ENCODE data around the gene DMXL2.

DMXL2 gene

DNA sequence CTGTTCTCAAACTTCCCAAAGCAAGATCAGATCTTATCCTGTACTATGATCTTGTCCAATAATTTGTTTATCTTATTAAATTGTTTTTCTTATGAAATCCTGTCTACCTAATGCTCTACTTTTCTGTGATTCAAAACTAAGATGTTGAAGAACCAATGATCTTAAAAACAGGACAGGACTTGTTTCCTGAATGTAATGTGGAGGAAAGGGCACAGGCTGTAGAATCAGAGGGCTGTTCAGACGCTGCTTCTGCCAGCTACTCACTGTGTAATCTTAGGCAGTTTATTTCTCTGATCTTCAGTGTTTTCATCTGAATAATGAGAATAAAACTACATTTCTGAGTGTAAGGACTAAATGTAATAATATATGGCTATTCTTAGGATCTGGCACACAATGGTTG is 20.1 kb upstream of the DMXL2 start:
- no peaks in the 10 kb centered on the region for H3K4me1 Mint-ChIP-seq (ENCODE audit: low read depth in 2 of 2)
- no peak overlapping the region for H3K27ac Mint-ChIP-seq
- H3K27me3 Mint-ChIP-seq = peaks cover 0 to 10% of the 10 kb centered on the region in 2 donors
- H3K36me3 Mint-ChIP-seq (ENCODE audit: insufficient read depth) = no peaks in the 10 kb centered on the region
- no peak overlapping the region for H3K4me3 Mint-ChIP-seq
- H3K9me3 Mint-ChIP-seq = no peaks in the 10 kb centered on the region
- ATAC-seq (replicated peaks) (no peak), DNase-seq (no peak)

GRCh38 chr15:51641490-51642130 is 19.0 kb upstream of the DMXL2 start:
- no peaks in the 10 kb centered on the region for H3K9me3 Mint-ChIP-seq
- ATAC-seq (replicated peaks) (no peak), DNase-seq (no peak)
- H3K27ac Mint-ChIP-seq = no peak overlapping the region
- H3K27me3 Mint-ChIP-seq = peaks cover 5 to 13% of the 10 kb centered on the region in 2 donors
- no peaks in the 10 kb centered on the region for H3K36me3 Mint-ChIP-seq (ENCODE audit: insufficient read depth)
- no peak overlapping the region for H3K4me3 Mint-ChIP-seq
- H3K4me1 Mint-ChIP-seq (ENCODE audit: low read depth in 2 of 2) = no peaks in the 10 kb centered on the region

- H3K36me3 Mint-ChIP-seq (ENCODE audit: insufficient read depth) = no peaks in the 10 kb centered on the region
- DNase-seq = no peak
Measured at GRCh38 chr15:51634591-51635198, 12.1 kb upstream of the DMXL2 start.

GRCh38 chr15:51629612-51630011 is 7.0 kb upstream of the DMXL2 start:
- Mint-ChIP-seq H3K9me3 (no peaks in the 10 kb centered on the region), H3K27ac (peak overlapping the region; percentile 22 to 26), H3K27me3 (peaks cover 23 to 40% of the 10 kb centered on the region in 2 donors), H3K36me3 (ENCODE audit: insufficient read depth) (no peaks in the 10 kb centered on the region), H3K4me1 (ENCODE audit: low read depth in 2 of 2) (peaks cover 10 to 13% of the 10 kb centered on the region in 2 donors), H3K4me3 (no peak overlapping the region)
- DNase-seq (no peak), ATAC-seq (replicated peaks) (peak; percentile 62)

More at GRCh38 chr15:51634591-51635198, 12.1 kb upstream of the DMXL2 start:
- Mint-ChIP-seq H3K4me3 (no peak overlapping the region), H3K27ac (no peak overlapping the region), H3K4me1 (ENCODE audit: low read depth in 2 of 2) (peaks cover 5 to 8% of the 10 kb centered on the region in 2 donors), H3K27me3 (peaks cover 25 to 37% of the 10 kb centered on the region in 2 donors), H3K9me3 (no peaks in the 10 kb centered on the region)
- no peak for ATAC-seq (replicated peaks)

GRCh38 chr15:51625236-51625635 is 2.7 kb upstream of the DMXL2 start:
- no peak for ATAC-seq (replicated peaks)
- Mint-ChIP-seq H3K4me3 (no peak overlapping the region), H3K27ac (peak overlapping the region in 1 of 2 donors; percentile 17), H3K4me1 (ENCODE audit: low read depth in 2 of 2) (peaks cover 21% of the 10 kb centered on the region in 2 donors), H3K9me3 (no peaks in the 10 kb centered on the region), H3K36me3 (ENCODE audit: insufficient read depth) (peaks cover 13% of the 10 kb centered on the region), H3K27me3 (peaks cover 20 to 25% of the 10 kb centered on the region in 2 donors)
- DNase-seq = no peak

DNA sequence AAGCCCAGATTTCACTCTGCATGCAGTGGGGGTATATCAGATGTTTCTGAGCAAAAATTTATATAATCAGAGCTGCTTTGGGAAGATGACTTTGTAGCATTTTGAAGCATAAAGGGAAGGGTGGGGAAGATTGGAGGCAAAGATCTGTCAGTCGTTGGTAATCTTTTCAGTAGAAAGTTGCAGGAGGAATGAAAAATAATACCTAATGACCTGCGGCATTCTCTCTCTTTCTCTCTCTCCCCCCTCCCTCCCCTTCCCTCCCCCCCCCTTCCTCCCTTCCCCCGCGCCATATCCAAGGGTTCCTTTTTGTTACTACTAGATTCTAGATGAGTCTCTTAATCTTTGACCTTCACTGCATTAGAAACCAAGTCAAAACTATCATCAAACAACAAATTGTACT is 1.5 kb upstream of the DMXL2 start:
- Mint-ChIP-seq H3K36me3 (ENCODE audit: insufficient read depth) (peaks cover 13% of the 10 kb centered on the region), H3K27ac (no peak overlapping the region), H3K4me3 (peak overlapping the region in 1 of 2 donors; percentile 26), H3K4me1 (ENCODE audit: low read depth in 2 of 2) (peaks cover 11 to 12% of the 10 kb centered on the region in 2 donors), H3K27me3 (peaks cover 20 to 25% of the 10 kb centered on the region in 2 donors), H3K9me3 (no peaks in the 10 kb centered on the region)
- ATAC-seq (replicated peaks) = no peak
- no peak for DNase-seq

DNA sequence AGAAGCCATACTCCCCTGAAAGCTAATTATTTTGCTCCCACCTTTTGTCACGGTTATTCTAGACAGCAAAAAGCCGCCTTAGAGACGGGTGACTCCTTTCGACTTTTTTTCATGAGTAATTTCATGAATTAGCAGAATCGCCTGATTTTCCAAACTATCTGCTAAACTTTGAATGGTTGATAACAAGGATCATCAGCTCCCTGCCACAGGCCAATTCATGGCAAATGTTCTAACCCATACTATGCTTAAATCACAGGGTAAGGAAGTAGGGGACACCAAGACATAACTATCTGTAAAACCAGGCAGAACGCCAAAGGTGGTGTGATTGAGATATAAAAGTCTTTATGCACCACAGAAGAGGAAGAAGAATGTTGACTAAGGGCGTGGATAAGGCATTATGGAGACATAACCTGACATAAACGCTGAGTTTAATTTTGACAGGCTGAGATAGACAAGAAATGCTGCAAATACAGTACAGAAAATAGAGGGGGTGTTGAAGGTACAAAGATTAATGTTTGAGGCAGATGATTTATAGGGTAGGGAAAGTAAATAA is 891 bp upstream of the DMXL2 start:
- no peak for ATAC-seq (replicated peaks)
- peaks cover 19 to 25% of the 10 kb centered on the region in 2 donors for H3K27me3 Mint-ChIP-seq
- H3K9me3 Mint-ChIP-seq = no peaks in the 10 kb centered on the region
- peaks cover 13% of the 10 kb centered on the region for H3K36me3 Mint-ChIP-seq (ENCODE audit: insufficient read depth)
- no peak overlapping the region for H3K27ac Mint-ChIP-seq
- no peak for DNase-seq
- peaks cover 11 to 12% of the 10 kb centered on the region in 2 donors for H3K4me1 Mint-ChIP-seq (ENCODE audit: low read depth in 2 of 2)
- H3K4me3 Mint-ChIP-seq = peak overlapping the region; percentile 87 to 89

GRCh38 chr15:51621936-51622603 is 501 bp downstream of the DMXL2 start:
- Mint-ChIP-seq H3K27me3 (peaks cover 5 to 12% of the 10 kb centered on the region in 2 donors), H3K36me3 (ENCODE audit: insufficient read depth) (peaks cover 13% of the 10 kb centered on the region), H3K9me3 (no peaks in the 10 kb centered on the region), H3K27ac (peak overlapping the region; percentile 74 to 87), H3K4me3 (peak overlapping the region; percentile 87 to 89), H3K4me1 (ENCODE audit: low read depth in 2 of 2) (peaks cover 11 to 12% of the 10 kb centered on the region in 2 donors)
- ATAC-seq (replicated peaks) (peak; percentile 55), DNase-seq (peak; percentile 6 to 11 (median 8))

DNA sequence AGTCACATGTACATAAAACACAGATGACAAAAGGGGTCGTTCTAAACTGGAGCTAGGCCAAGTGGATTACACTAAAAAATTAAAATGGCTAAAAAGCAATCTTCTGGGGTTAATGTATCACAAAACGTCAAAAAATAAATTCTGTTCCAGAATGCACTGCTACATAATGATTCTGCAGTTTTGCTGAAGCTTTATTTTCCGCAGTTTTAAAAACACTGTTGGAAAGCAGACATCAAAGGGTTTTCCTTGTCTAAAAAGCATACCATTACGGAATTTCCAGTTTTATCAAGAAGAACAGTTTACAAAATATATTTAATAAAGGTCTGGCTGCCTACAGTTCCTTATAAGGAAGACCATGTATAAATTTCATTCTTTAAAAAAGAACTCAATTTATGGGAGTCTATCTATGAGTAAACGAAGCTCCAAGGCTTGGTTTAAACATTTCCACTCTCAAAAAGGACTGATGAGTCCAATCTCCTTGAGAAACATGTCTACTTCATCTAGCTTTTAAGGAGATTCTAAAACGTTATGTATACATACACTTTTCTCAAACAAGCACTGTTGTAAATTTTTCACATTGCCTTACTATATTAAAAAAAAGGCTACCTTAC is 1.3 kb downstream of the DMXL2 start:
- no peaks in the 10 kb centered on the region for H3K9me3 Mint-ChIP-seq
- peaks cover 11 to 12% of the 10 kb centered on the region in 2 donors for H3K4me1 Mint-ChIP-seq (ENCODE audit: low read depth in 2 of 2)
- peak overlapping the region; percentile 87 to 89 for H3K4me3 Mint-ChIP-seq
- no peak for ATAC-seq (replicated peaks)
- no peak for DNase-seq
- H3K27me3 Mint-ChIP-seq = peaks cover 0 to 9% of the 10 kb centered on the region in 2 donors
- H3K36me3 Mint-ChIP-seq (ENCODE audit: insufficient read depth) = peaks cover 13% of the 10 kb centered on the region
- no peak overlapping the region for H3K27ac Mint-ChIP-seq

DNA sequence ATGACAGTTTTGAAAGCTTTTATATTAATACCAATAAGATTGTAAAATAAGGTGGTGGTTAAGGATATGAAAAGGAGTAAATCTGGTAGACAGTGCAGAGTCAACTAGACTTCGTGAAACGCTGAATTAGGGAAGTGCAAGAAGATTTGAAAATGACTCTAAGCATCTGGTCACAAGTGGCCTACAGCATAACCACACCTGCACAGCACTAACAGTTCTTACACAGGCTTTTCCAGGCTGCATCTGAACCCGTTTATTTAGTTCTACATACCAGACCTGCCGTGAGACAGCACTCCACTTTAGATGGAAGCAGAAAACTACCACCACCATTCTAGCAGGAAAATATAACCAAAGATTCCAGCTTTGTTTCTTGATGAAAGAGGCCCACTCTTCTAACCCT is 1.9 kb downstream of the DMXL2 start:
- DNase-seq (no peak), ATAC-seq (replicated peaks) (no peak)
- H3K4me1 Mint-ChIP-seq (ENCODE audit: low read depth in 2 of 2) = peaks cover 11 to 12% of the 10 kb centered on the region in 2 donors
- peaks cover 13% of the 10 kb centered on the region for H3K36me3 Mint-ChIP-seq (ENCODE audit: insufficient read depth)
- H3K9me3 Mint-ChIP-seq = no peaks in the 10 kb centered on the region
- H3K27ac Mint-ChIP-seq = no peak overlapping the region
- H3K27me3 Mint-ChIP-seq = peaks cover 0 to 9% of the 10 kb centered on the region in 2 donors
- H3K4me3 Mint-ChIP-seq = no peak overlapping the region

DNA sequence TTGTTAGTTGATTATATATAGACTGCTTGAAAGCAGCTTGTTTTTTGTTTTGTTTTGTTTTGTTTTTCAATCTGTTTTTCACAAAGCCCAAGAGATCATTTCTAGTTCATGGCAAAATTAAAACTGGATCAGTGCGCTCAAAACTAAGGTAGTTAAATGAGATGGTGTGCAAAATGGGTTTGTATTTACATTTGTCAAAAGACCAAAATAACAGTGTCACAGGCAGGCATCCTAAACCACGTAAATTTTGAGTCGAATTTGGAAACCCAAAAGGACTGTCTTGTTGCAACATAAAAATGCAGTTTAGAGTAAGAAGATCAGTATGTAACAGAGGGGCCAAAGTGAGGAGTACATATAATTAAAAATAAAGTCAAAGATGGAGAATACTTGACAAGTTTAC is 2.4 kb downstream of the DMXL2 start:
- Mint-ChIP-seq H3K4me1 (ENCODE audit: low read depth in 2 of 2) (peaks cover 11 to 12% of the 10 kb centered on the region in 2 donors), H3K9me3 (no peaks in the 10 kb centered on the region), H3K4me3 (no peak overlapping the region), H3K27ac (no peak overlapping the region), H3K36me3 (ENCODE audit: insufficient read depth) (peaks cover 13% of the 10 kb centered on the region), H3K27me3 (peaks cover 0 to 8% of the 10 kb centered on the region in 2 donors)
- ATAC-seq (replicated peaks) (no peak), DNase-seq (no peak)

GRCh38 chr15:51619331-51620035 is 3.1 kb downstream of the DMXL2 start:
- peaks cover 13% of the 10 kb centered on the region for H3K36me3 Mint-ChIP-seq (ENCODE audit: insufficient read depth)
- H3K27ac Mint-ChIP-seq = no peak overlapping the region
- no peaks in the 10 kb centered on the region for H3K9me3 Mint-ChIP-seq
- peaks cover 0 to 2% of the 10 kb centered on the region in 2 donors for H3K27me3 Mint-ChIP-seq
- no peak for ATAC-seq (replicated peaks)
- no peak overlapping the region for H3K4me3 Mint-ChIP-seq
- peaks cover 11 to 12% of the 10 kb centered on the region in 2 donors for H3K4me1 Mint-ChIP-seq (ENCODE audit: low read depth in 2 of 2)
- no peak for DNase-seq

GRCh38 chr15:51617886-51618285 is 4.7 kb downstream of the DMXL2 start:
- Mint-ChIP-seq H3K27ac (no peak overlapping the region), H3K4me3 (no peak overlapping the region), H3K4me1 (ENCODE audit: low read depth in 2 of 2) (peaks cover 6 to 7% of the 10 kb centered on the region in 2 donors), H3K36me3 (ENCODE audit: insufficient read depth) (peaks cover 11% of the 10 kb centered on the region), H3K27me3 (no peaks in the 10 kb centered on the region), H3K9me3 (no peaks in the 10 kb centered on the region)
- DNase-seq = no peak
- no peak for ATAC-seq (replicated peaks)

Measured in effector memory CD8-positive, alpha-beta T cell (primary cell).